ENCODE measurements around the gene DOP1A. TPM values are rescaled to one million over a fixed set of nuclear protein-coding genes. Genes with fewer than 3 reads are reported as not detected.

The DOP1A gene
- total and polyA plus RNA-seq, 2 of the 13 experiments (the other 11 are each of a cell fraction or from before 2014, with no cell fraction given) = 5.2 to 16.7 TPM

- TF ChIP-seq FOXK1 (CRISPR knock-in tag; IDR thresholded peaks at IDR 0.05; ENCODE audit: borderline replicate concordance, low read depth) (peak; percentile 55; the same call in 1 of the 2 replicates), ZZZ3 (CRISPR knock-in tag; IDR thresholded peaks at IDR 0.05; ENCODE audit: borderline replicate concordance) (no peak), ISX (CRISPR knock-in tag; conservative IDR thresholded peaks at IDR 0.05) (no peak), HES4 (CRISPR knock-in tag; IDR thresholded peaks at IDR 0.05; ENCODE audit: borderline replicate concordance) (peak; percentile 86), NONO (IDR thresholded peaks at IDR 0.05) (no peak), NONO (CRISPR knock-in tag; conservative IDR thresholded peaks at IDR 0.05) (peak; percentile 56), HBP1 (CRISPR knock-in tag; IDR thresholded peaks at IDR 0.05; ENCODE audit: low read depth) (peak; percentile 56), ZFYVE20 (CRISPR knock-in tag; IDR thresholded peaks at IDR 0.05; ENCODE audit: borderline replicate concordance, low read depth) (no peak), ZNF274 (CRISPR knock-in tag; IDR thresholded peaks at IDR 0.05) (0 out of 2 replicates have a peak, but pooled peaks have one; percentile 46), ZNF414 (CRISPR knock-in tag; IDR thresholded peaks at IDR 0.05) (peak; percentile 45; the same call in 1 of the 2 replicates), ZNF468 (CRISPR knock-in tag; IDR thresholded peaks at IDR 0.05) (no peak), DZIP1 (CRISPR knock-in tag; IDR thresholded peaks at IDR 0.05) (no peak; the same call in 1 of the 2 replicates), FUBP1 (CRISPR knock-in tag; IDR thresholded peaks at IDR 0.05; ENCODE audit: borderline replicate concordance) (no peak), ZNF609 (CRISPR knock-in tag; IDR thresholded peaks at IDR 0.05; ENCODE audit: borderline replicate concordance) (no peak), TCF7 (IDR thresholded peaks at IDR 0.05; ENCODE audit: low read depth) (no peak)
Measured at GRCh38 chr6:83067448-83068439, at the start of gene DOP1A (continued).
